OCI-LY7 (cell line): ENCODE data around the gene ZNF544. TPM values are rescaled to one million over a fixed set of nuclear protein-coding genes. Genes with fewer than 3 reads are reported as not detected.

ENCODE experiments used
- BruUV-seq: library from RNA; stranded (reverse); fragments of 400-500 nt; replicated peaks from 2 replicates; lab custom pipeline; 2021; lab: Mats Ljungman, UMichigan
- CTCF ChIA-PET: fragments of 300-600 bp; sonication (Branson Sonifier 250); formaldehyde crosslinking; loops from one replicate; lab custom pipeline; 2022; ENCODE audit warnings: antibody characterized with exemption; ENCODE audit not compliant: unreplicated experiment; lab: Charles Lee
- POLR2A ChIA-PET: fragments of 300-600 bp; sonication (Branson Sonifier 250); formaldehyde crosslinking; loops from one replicate; lab custom pipeline; 2022; ENCODE audit warnings: antibody characterized with exemption; lab: Charles Lee
- DNase-seq: peaks from one replicate; pipeline ENCODE4 v3.0.0-alpha.2; 2015; ENCODE audit warnings: low spot score
- H2AFZ ChIP-seq: fragments of 200-600 bp; sonication (generic), shearing (Covaris generic); 2 replicates; pipeline ENCODE4 v1.6.1; 2014; ENCODE audit warnings: mild to moderate bottlenecking, antibody characterized with exemption, low read length, moderate library complexity
- H3K27ac ChIP-seq: fragments of 200-600 bp; sonication (generic); 2 replicates; pipeline ENCODE4 v1.5.1; 2014; ENCODE audit warnings: mixed run types, low read depth, mild to moderate bottlenecking, moderate library complexity, low read length, inconsistent platforms; ENCODE audit not compliant: poor library complexity, severe bottlenecking
- H3K36me3 ChIP-seq: fragments of 200-600 bp; sonication (generic); 2 replicates; pipeline ENCODE4 v1.6.1; 2014; ENCODE audit warnings: mild to moderate bottlenecking, antibody characterized with exemption, low read length, moderate library complexity, mixed read lengths; ENCODE audit not compliant: insufficient read depth
- H3K4me1 ChIP-seq: fragments of 200-600 bp; sonication (generic); 2 replicates; pipeline ENCODE4 v1.5.1; 2014; ENCODE audit warnings: mild to moderate bottlenecking, low read length; ENCODE audit not compliant: insufficient read depth, poor library complexity, severe bottlenecking
- H3K4me2 ChIP-seq: fragments of 200-600 bp; sonication (generic); 2 replicates; pipeline ENCODE4 v1.6.1; 2014; ENCODE audit warnings: mild to moderate bottlenecking, low read length
- H3K4me3 ChIP-seq: fragments of 200-600 bp; sonication (generic); 2 replicates; pipeline ENCODE4 v1.5.1; 2014; ENCODE audit warnings: mild to moderate bottlenecking, low read depth, low read length; ENCODE audit not compliant: poor library complexity, severe bottlenecking
- H3K79me2 ChIP-seq: fragments of 200-600 bp; sonication (generic); 2 replicates; pipeline ENCODE4 v1.6.1; 2016; ENCODE audit warnings: low read depth, mild to moderate bottlenecking, low read length, moderate library complexity, mixed read lengths; ENCODE audit not compliant: insufficient read depth
- H3K9me2 ChIP-seq: fragments of 200-600 bp; sonication (generic); 2 replicates; pipeline ENCODE4 v1.6.1; 2016; ENCODE audit warnings: mild to moderate bottlenecking, low read length, mixed read lengths; ENCODE audit not compliant: insufficient read depth
- H3K9me3 ChIP-seq: fragments of 200-600 bp; sonication (generic); 2 replicates; pipeline ENCODE4 v1.6.1; 2014; ENCODE audit warnings: mild to moderate bottlenecking, mixed run types, low read length, mixed read lengths
- H4K20me1 ChIP-seq: fragments of 200-600 bp; sonication (generic); 2 replicates; pipeline ENCODE4 v1.6.1; 2014; ENCODE audit warnings: mild to moderate bottlenecking, antibody characterized with exemption, low read length, moderate library complexity, mixed read lengths; ENCODE audit not compliant: insufficient read depth
- CTCF ChIP-seq: fragments of 200-600 bp; sonication (generic); conservative IDR thresholded peaks from 2 replicates; pipeline ENCODE4 v1.5.1; 2014; ENCODE audit warnings: mild to moderate bottlenecking, antibody characterized with exemption, low read length, moderate library complexity, mixed read lengths
- EZH2phosphoT487 ChIP-seq: fragments of 200-600 bp; sonication (generic); IDR thresholded peaks from 2 replicates; pipeline ENCODE4 v1.6.1; 2018; ENCODE audit warnings: low read depth, borderline replicate concordance, mild to moderate bottlenecking, mixed run types, antibody characterized with exemption, low read length, moderate library complexity, mixed read lengths
- intact Hi-C: fragments of 100-400 bp; cut with micrococcal nuclease; formaldehyde crosslinking; loops from one replicate; pipeline ENCODE4 v1.10.0; 2022; ENCODE audit not compliant: unreplicated experiment
- total RNA-seq, 2 experiments: library from RNA; depleted of rRNA in 1 of 2; stranded (reverse); fragments of >200 nt in 1 of 2; shearing (Covaris generic) in 1 of 2; gene quantifications; 2 replicates each; pipeline ENCODE4 v1.2.3, GENCODE V29; 2014 to 2022

Gene ZNF544
- total RNA-seq, 2 experiments from 2014 or later, result 34.1 to 37.3 TPM

- H3K4me3 ChIP-seq, result no peak overlapping the region
- H4K20me1 ChIP-seq, result no peaks in the 10 kb centered on the region
- no peaks in the 10 kb centered on the region for H3K79me2 ChIP-seq
- no peak overlapping the region for H3K4me2 ChIP-seq
- no peak for TF ChIP-seq EZH2phosphoT487
- TF ChIP-seq CTCF, result no peak
- ChIA-PET CTCF (no interaction called here), POLR2A (interaction anchor here (0.6 kb wide), 1 partner anchor 78 kb away, joined by 3 read pairs; no protein-coding TSS in a partner anchor)
- H3K36me3 ChIP-seq, result peaks cover 72% of the 10 kb centered on the region
- BruUV-seq, result TSS peak; percentile 76
- intact Hi-C loops, result no loop called here
- no peak for DNase-seq
- no peaks in the 10 kb centered on the region for H3K4me1 ChIP-seq
- peaks cover 33% of the 10 kb centered on the region for H3K9me3 ChIP-seq
- no peak overlapping the region for H3K27ac ChIP-seq
- H3K9me2 ChIP-seq, result no peaks in the 10 kb centered on the region
- H2AFZ ChIP-seq, result no peak overlapping the region
Measured at GRCh38 chr19:58212336-58213074, 16.2 kb upstream of the ZNF544 start.

GRCh38 chr19:58213075-58213369 lies 15.7 kb upstream of the ZNF544 start:
- ChIA-PET POLR2A (interaction anchor here (0.6 kb wide), 1 partner anchor 77 kb away, joined by 3 read pairs; no protein-coding TSS in a partner anchor), CTCF (no interaction called here)
- BruUV-seq, result no TSS peak
- H3K79me2 ChIP-seq, result no peaks in the 10 kb centered on the region
- H3K4me1 ChIP-seq, result no peaks in the 10 kb centered on the region
- TF ChIP-seq CTCF (no peak), EZH2phosphoT487 (no peak)
- H3K4me3 ChIP-seq, result no peak overlapping the region
- no peaks in the 10 kb centered on the region for H3K9me2 ChIP-seq
- H3K27ac ChIP-seq, result no peak overlapping the region
- intact Hi-C loops, result no loop called here
- no peak for DNase-seq
- H3K4me2 ChIP-seq, result no peak overlapping the region
- peaks cover 33% of the 10 kb centered on the region for H3K9me3 ChIP-seq
- no peak overlapping the region for H2AFZ ChIP-seq
- no peaks in the 10 kb centered on the region for H4K20me1 ChIP-seq
- peaks cover 67% of the 10 kb centered on the region for H3K36me3 ChIP-seq

- H3K4me3 ChIP-seq, result no peak overlapping the region
- POLR2A ChIA-PET, result no interaction called here
- intact Hi-C loops, result no loop called here
- CTCF ChIA-PET, result no interaction called here
- no peaks in the 10 kb centered on the region for H4K20me1 ChIP-seq
- H2AFZ ChIP-seq, result no peak overlapping the region
- H3K4me1 ChIP-seq, result no peaks in the 10 kb centered on the region
- DNase-seq, result no peak
- no peak for TF ChIP-seq EZH2phosphoT487
- no peak overlapping the region for H3K27ac ChIP-seq
- peaks cover 17% of the 10 kb centered on the region for H3K9me3 ChIP-seq
- peaks cover 26% of the 10 kb centered on the region for H3K36me3 ChIP-seq
- BruUV-seq, result no TSS peak
- H3K4me2 ChIP-seq, result no peak overlapping the region
- H3K9me2 ChIP-seq, result no peaks in the 10 kb centered on the region
- H3K79me2 ChIP-seq, result no peaks in the 10 kb centered on the region
Measured at GRCh38 chr19:58217069-58217481, 11.6 kb upstream of the ZNF544 start.
